H1 (cell line): ENCODE measurements around the gene MMP21. TPM values are rescaled to one million over a fixed set of nuclear protein-coding genes. Genes with fewer than 3 reads are reported as not detected.

Experiments
- CTCF ChIA-PET: fragments of 300-600 bp; sonication (Branson Sonifier 250); formaldehyde crosslinking; loops from one replicate; lab custom pipeline; 2021; ENCODE audit not compliant: partially characterized antibody; lab: Charles Lee
- POLR2A ChIA-PET: fragments of 300-600 bp; sonication (Branson Sonifier 250); formaldehyde crosslinking; loops from one replicate; lab custom pipeline; 2021; ENCODE audit warnings: inconsistent platforms; ENCODE audit not compliant: partially characterized antibody; lab: Charles Lee
- DNase-seq, 2 experiments: peaks; one replicate each; pipeline versions ENCODE4 v3.0.0 to v3.0.0-alpha.2; 2010 to 2022; ENCODE audit warnings: low spot score in 2 of 2, low read depth in 1 of 2, mixed read lengths in 1 of 2
- FAIRE-seq: peaks from 2 replicates; lab custom pipeline; 2011; peaks lifted over from hg19 to GRCh38; lab: Jason Lieb, UNC
- H2AFZ ChIP-seq: 2 replicates; pipeline ENCODE4 v1.8.1; 2012; ENCODE audit warnings: low read length, inconsistent platforms
- H2AK5ac ChIP-seq: 2 replicates; pipeline ENCODE4 v1.6.1; 2013; ENCODE audit warnings: low read depth, low read length
- H2BK120ac ChIP-seq: replicated peaks from 2 replicates; pipeline ENCODE3; 2013; ENCODE audit warnings: low read depth, low read length, inconsistent platforms
- H2BK12ac ChIP-seq: 2 replicates; pipeline ENCODE4 v1.6.1; 2013; ENCODE audit warnings: low read depth, low read length
- H2BK15ac ChIP-seq: 2 replicates; pipeline ENCODE4 v1.6.1; 2013; ENCODE audit warnings: low read length
- H2BK20ac ChIP-seq: 2 replicates; pipeline ENCODE4 v1.6.1; 2013; ENCODE audit warnings: low read length
- H2BK5ac ChIP-seq: 2 replicates; pipeline ENCODE4 v1.6.1; 2013; ENCODE audit warnings: low read depth, low read length
- H3K14ac ChIP-seq: 2 replicates; pipeline ENCODE4 v1.6.1; 2013; ENCODE audit warnings: inconsistent platforms; ENCODE audit not compliant: insufficient read length
- H3K18ac ChIP-seq: 2 replicates; pipeline ENCODE4 v1.6.1; 2013; ENCODE audit warnings: low read length; ENCODE audit errors: extremely low read depth
- H3K23ac ChIP-seq: 2 replicates; pipeline ENCODE4 v1.6.1; 2013; ENCODE audit warnings: inconsistent platforms; ENCODE audit not compliant: insufficient read length
- H3K23me2 ChIP-seq: 2 replicates; pipeline ENCODE4 v1.6.1; 2013; ENCODE audit warnings: low read depth, low read length
- H3K27ac ChIP-seq: 2 replicates; pipeline ENCODE4 v1.6.1; 2011; ENCODE audit warnings: low read depth, low read length, inconsistent platforms
- H3K27me3 ChIP-seq, 4 experiments: replicated peaks in 1 of 4; 1 replicate in 1 of 4; 2 replicates in 3 of 4; pipeline versions ENCODE4 v1.6.1 to v1.8.1; 2011 to 2013; ENCODE audit warnings: low read length in 3 of 4, mild to moderate bottlenecking in 3 of 4, inconsistent platforms in 2 of 4, mixed read lengths in 2 of 4, moderate library complexity in 1 of 4; ENCODE audit not compliant: control insufficient read depth in 3 of 4, insufficient read depth in 3 of 4; ENCODE audit errors: extremely low read depth in 1 of 4
- H3K36me3 ChIP-seq, 4 experiments: 2 replicates each; pipeline versions ENCODE4 v1.6.1 to v1.8.1; 2011 to 2013; ENCODE audit warnings: mild to moderate bottlenecking in 4 of 4, low read length in 3 of 4, moderate library complexity in 2 of 4, control low read depth in 1 of 4, inconsistent platforms in 1 of 4; ENCODE audit not compliant: insufficient read depth in 4 of 4, control insufficient read depth in 2 of 4
- H3K4ac ChIP-seq: replicated peaks from 2 replicates; pipeline ENCODE3; 2013; ENCODE audit warnings: low read length, low read depth, mixed read lengths, inconsistent platforms; ENCODE audit not compliant: insufficient read length
- H3K4me1 ChIP-seq, 4 experiments: replicated peaks in 1 of 4; 1 replicate in 1 of 4; 2 replicates in 3 of 4; pipeline versions ENCODE4 v1.6.1 to v1.8.1; 2011 to 2013; ENCODE audit warnings: low read length in 3 of 4, inconsistent platforms in 2 of 4, mixed read lengths in 1 of 4; ENCODE audit not compliant: insufficient read depth in 4 of 4, control insufficient read depth in 3 of 4
- H3K4me2 ChIP-seq, 2 experiments: 2 replicates each; pipeline versions ENCODE4 v1.6.1 to v1.8.1; 2011 to 2013; ENCODE audit warnings: low read depth in 2 of 2, low read length in 2 of 2, control low read depth in 1 of 2, inconsistent platforms in 1 of 2, mild to moderate bottlenecking in 1 of 2; ENCODE audit not compliant: insufficient read depth in 1 of 2
- H3K4me3 ChIP-seq, 4 experiments: fragments of 200-600, 300-600 bp in 1 of 4; sonication (generic), shearing (Covaris generic), sonication (Bioruptor Twin) in 1 of 4; 2 replicates each; pipeline versions ENCODE4 v1.5.1 to v1.8.1; 2011 to 2016; ENCODE audit warnings: low read length in 4 of 4, low read depth in 3 of 4, control low read depth in 2 of 4, inconsistent platforms in 2 of 4, mild to moderate bottlenecking in 2 of 4, mixed read lengths in 1 of 4, moderate library complexity in 1 of 4; ENCODE audit not compliant: insufficient read depth in 2 of 4; ENCODE audit errors: extremely low read depth in 1 of 4
- H3K56ac ChIP-seq: replicated peaks from 2 replicates; pipeline ENCODE3; 2013; ENCODE audit warnings: low read depth, mild to moderate bottlenecking, mixed read lengths, low read length, inconsistent platforms; ENCODE audit not compliant: insufficient read length
- H3K79me1 ChIP-seq: 2 replicates; pipeline ENCODE4 v1.6.1; 2013; ENCODE audit warnings: low read depth, low read length, control low read depth
- H3K79me2 ChIP-seq, 2 experiments: 2 replicates each; pipeline versions ENCODE4 v1.6.1 to v1.8.1; 2012 to 2013; ENCODE audit warnings: low read length in 2 of 2, mild to moderate bottlenecking in 2 of 2, inconsistent platforms in 1 of 2; ENCODE audit not compliant: insufficient read depth in 2 of 2, control insufficient read depth in 1 of 2
- H3K9ac ChIP-seq, 4 experiments: replicated peaks in 1 of 4; 1 replicate in 1 of 4; 2 replicates in 3 of 4; pipeline versions ENCODE4 v1.6.1 to v1.8.1; 2011 to 2013; ENCODE audit warnings: low read depth in 3 of 4, low read length in 3 of 4, control low read depth in 2 of 4, mild to moderate bottlenecking in 2 of 4, moderate library complexity in 2 of 4, inconsistent platforms in 1 of 4; ENCODE audit errors: extremely low read depth in 1 of 4
- H3K9me3 ChIP-seq, 2 experiments: 2 replicates each; pipeline versions ENCODE4 v1.6.1 to v1.8.1; 2012 to 2013; ENCODE audit warnings: mild to moderate bottlenecking in 2 of 2, moderate library complexity in 2 of 2, control low read depth in 1 of 2, inconsistent platforms in 1 of 2, low read depth in 1 of 2, low read length in 1 of 2, mixed read lengths in 1 of 2; ENCODE audit not compliant: insufficient read depth in 2 of 2
- H4K20me1 ChIP-seq, 2 experiments: replicated peaks in 1 of 2; 2 replicates each; pipeline versions ENCODE3 to v1.8.1; 2011 to 2013; ENCODE audit warnings: inconsistent platforms in 2 of 2, low read length in 2 of 2, mild to moderate bottlenecking in 1 of 2; ENCODE audit not compliant: insufficient read depth in 2 of 2, control insufficient read depth in 1 of 2
- H4K5ac ChIP-seq: 2 replicates; pipeline ENCODE4 v1.6.1; 2013; ENCODE audit warnings: low read length, low read depth, mixed read lengths, inconsistent platforms; ENCODE audit not compliant: insufficient read length
- H4K8ac ChIP-seq: 2 replicates; pipeline ENCODE4 v1.8.0; 2013; ENCODE audit warnings: mild to moderate bottlenecking, moderate library complexity, low read length, inconsistent platforms; ENCODE audit not compliant: insufficient read depth; ENCODE audit errors: extremely low read depth
- H4K91ac ChIP-seq: replicated peaks from 2 replicates; pipeline ENCODE3; 2013; ENCODE audit warnings: low read length, mixed read lengths, inconsistent platforms; ENCODE audit not compliant: insufficient read length
- BCL11A ChIP-seq, 2 experiments: IDR thresholded peaks; one replicate each; pipeline ENCODE4 v1.6.1; 2011; ENCODE audit warnings: low read depth in 2 of 2, low read length in 2 of 2, mild to moderate bottlenecking in 2 of 2
- BRCA1 ChIP-seq: IDR thresholded peaks from 2 replicates; pipeline ENCODE4 v1.6.1; 2012; ENCODE audit warnings: low read depth, low read length, improper control_type of control experiment
- CHD1 ChIP-seq: IDR thresholded peaks from 2 replicates; pipeline ENCODE4 v1.6.1; 2012; ENCODE audit warnings: low read depth, low read length, improper control_type of control experiment
- CHD2 ChIP-seq: IDR thresholded peaks from 2 replicates; pipeline ENCODE4 v1.6.1; 2012; ENCODE audit warnings: low read length, improper control_type of control experiment
- EZH2 ChIP-seq: fragments of 200-600 bp; sonication (generic); IDR thresholded peaks from 2 replicates; pipeline ENCODE4 v1.7.1; 2012; ENCODE audit warnings: low read depth, mild to moderate bottlenecking, moderate library complexity, low read length, inconsistent platforms; ENCODE audit not compliant: severe bottlenecking
- KDM4A ChIP-seq: IDR thresholded peaks from one replicate; pipeline ENCODE4 v1.7.1; 2012; ENCODE audit warnings: low read depth, mild to moderate bottlenecking, moderate library complexity, low read length, inconsistent platforms; ENCODE audit not compliant: severe bottlenecking
- RXRA ChIP-seq: IDR thresholded peaks from 2 replicates; pipeline ENCODE4 v1.6.1; 2011; ENCODE audit warnings: low read depth, mild to moderate bottlenecking, low read length, moderate library complexity; ENCODE audit not compliant: insufficient read depth
- SIX5 ChIP-seq: IDR thresholded peaks from 2 replicates; pipeline ENCODE4 v1.6.1; 2011; ENCODE audit warnings: mild to moderate bottlenecking, low read depth, low read length
- SP4 ChIP-seq: IDR thresholded peaks from 2 replicates; pipeline ENCODE4 v1.6.1; 2012; ENCODE audit warnings: low read length, inconsistent platforms
- WGBS, 2 experiments: shearing (Covaris generic) in 1 of 2; methylation state at CpG; one replicate each; pipeline versions ENCODE4 v1.1.6 to v1.1.7; 2013 to 2015; ENCODE audit warnings: low lambda C conversion rate in 2 of 2, mixed read lengths in 2 of 2, inconsistent platforms in 1 of 2, low coverage in 1 of 2, missing lambda C conversion rate in 1 of 2; ENCODE audit not compliant: insufficient replicate concordance in 2 of 2, insufficient coverage in 1 of 2, insufficient read length in 1 of 2; ENCODE audit errors: extremely low coverage in 1 of 2, missing lambda C conversion rate in 1 of 2; 5-methylcytosine and 5-hydroxymethylcytosine counted together
- polyA plus RNA-seq, 7 experiments: library from polyadenylated mRNA; depleted of rRNA in 3 of 7; stranded (reverse) in 5 of 7; unstranded in 2 of 7; fragments of >200 nt in 5 of 7; fragments of 200-250 nt in 2 of 7; gene quantifications; 1 replicate in 5 of 7; 2 replicates in 1 of 7; 4 replicates in 1 of 7; pipeline versions ENCODE4 v1.2.1 to v1.2.3, GENCODE V29; 2011 to 2013; ENCODE audit warnings: missing spikeins in 2 of 7, mixed read lengths in 2 of 7
- total RNA-seq: library from RNA; stranded (reverse); fragmentation: NEBNext Ultra II Directional; extraction: Animal tissue kit (Norgen Biotek cat#: 25700); gene quantifications from 2 replicates; pipeline ENCODE4 v1.2.1, GENCODE V29; 2021
- TF ChIP-seq, protein P1 (sequence below), 3 experiments: IDR thresholded peaks; 1 replicate in 2 of 3; 2 replicates in 1 of 3; pipeline versions ENCODE4 v1.5.1 to v1.6.1; 2011; ENCODE audit warnings: low read length in 3 of 3, mild to moderate bottlenecking in 3 of 3, inconsistent platforms in 2 of 3, low read depth in 1 of 3, moderate library complexity in 1 of 3; ENCODE audit not compliant: insufficient read depth in 1 of 3; ENCODE audit errors: control extremely low read depth in 1 of 3
- TF ChIP-seq, protein P2 (sequence below): IDR thresholded peaks from 2 replicates; pipeline ENCODE4 v1.6.1; 2012; ENCODE audit warnings: low read length, inconsistent platforms

Gene MMP21
- total and polyA plus RNA-seq, 2 of the 8 experiments (the other 6 are each of a cell fraction or from before 2014, with no cell fraction given) = not detected

DNA sequence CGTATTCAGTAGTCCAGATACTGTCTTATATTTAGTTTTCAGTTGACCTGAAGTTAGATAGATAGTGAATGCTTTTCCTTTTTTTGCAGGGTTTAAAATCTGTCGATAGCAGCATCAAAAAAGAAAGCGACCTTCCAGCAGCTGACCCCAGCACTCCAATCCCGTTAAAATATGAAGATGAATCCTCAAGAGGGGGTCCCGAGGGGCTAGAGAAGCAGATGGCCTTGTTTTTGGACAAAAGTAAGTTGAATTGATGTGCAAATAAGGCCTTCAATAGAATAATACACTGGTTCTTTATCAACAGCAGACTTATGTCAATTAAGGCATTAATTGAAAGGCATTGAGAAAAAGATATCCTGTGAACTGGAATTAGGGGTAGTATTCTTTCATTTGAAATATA is 37.4 kb downstream of the MMP21 start:
- no peaks in the 10 kb centered on the region for H3K79me2 ChIP-seq
- no peak overlapping the region for H3K14ac ChIP-seq
- H3K18ac ChIP-seq = no peak overlapping the region
- no peaks in the 10 kb centered on the region for H3K9me3 ChIP-seq
- FAIRE-seq (no peak), DNase-seq (no peak)
- no peak overlapping the region for H2BK120ac ChIP-seq
- no peaks in the 10 kb centered on the region for H3K23me2 ChIP-seq
- CTCF ChIA-PET = no interaction called here
- H3K56ac ChIP-seq = no peak overlapping the region
- 90% methylated on average over 5 of the region's 5 CpGs; no CpG with 5 or more reads in 1 of the 2 experiments for WGBS, 2 experiments
- H3K9ac ChIP-seq = no peak overlapping the region
- H2BK15ac ChIP-seq = no peak overlapping the region
- H3K4ac ChIP-seq = no peak overlapping the region
- H4K8ac ChIP-seq = no peak overlapping the region
- no peak overlapping the region for H4K5ac ChIP-seq
- no peak overlapping the region for H3K4me2 ChIP-seq
- no peak overlapping the region for H2AFZ ChIP-seq
- H4K91ac ChIP-seq = no peak overlapping the region
- H3K27me3 ChIP-seq = no peaks in the 10 kb centered on the region
- no peaks in the 10 kb centered on the region for H3K79me1 ChIP-seq
- no peaks in the 10 kb centered on the region for H3K4me1 ChIP-seq
- H2BK5ac ChIP-seq = no peak overlapping the region
- no peak overlapping the region for H3K4me3 ChIP-seq
- H2BK20ac ChIP-seq = no peak overlapping the region
- no peak overlapping the region for H2AK5ac ChIP-seq
- no peak overlapping the region for H3K23ac ChIP-seq
- H3K27ac ChIP-seq = no peak overlapping the region
- peaks cover 0 to 6% of the 10 kb centered on the region in 2 experiments for H4K20me1 ChIP-seq
- no peak overlapping the region for H2BK12ac ChIP-seq
- H3K36me3 ChIP-seq = peaks cover 25 to 94% (median 78%) of the 10 kb centered on the region in 4 experiments
- POLR2A ChIA-PET = no interaction called here
- no peak for TF ChIP-seq SIX5
- no peak for TF ChIP-seq CHD2
- TF ChIP-seq CHD1 = no peak
- TF ChIP-seq RXRA = no peak
- no peak for TF ChIP-seq BRCA1
- TF ChIP-seq, protein P1, sequence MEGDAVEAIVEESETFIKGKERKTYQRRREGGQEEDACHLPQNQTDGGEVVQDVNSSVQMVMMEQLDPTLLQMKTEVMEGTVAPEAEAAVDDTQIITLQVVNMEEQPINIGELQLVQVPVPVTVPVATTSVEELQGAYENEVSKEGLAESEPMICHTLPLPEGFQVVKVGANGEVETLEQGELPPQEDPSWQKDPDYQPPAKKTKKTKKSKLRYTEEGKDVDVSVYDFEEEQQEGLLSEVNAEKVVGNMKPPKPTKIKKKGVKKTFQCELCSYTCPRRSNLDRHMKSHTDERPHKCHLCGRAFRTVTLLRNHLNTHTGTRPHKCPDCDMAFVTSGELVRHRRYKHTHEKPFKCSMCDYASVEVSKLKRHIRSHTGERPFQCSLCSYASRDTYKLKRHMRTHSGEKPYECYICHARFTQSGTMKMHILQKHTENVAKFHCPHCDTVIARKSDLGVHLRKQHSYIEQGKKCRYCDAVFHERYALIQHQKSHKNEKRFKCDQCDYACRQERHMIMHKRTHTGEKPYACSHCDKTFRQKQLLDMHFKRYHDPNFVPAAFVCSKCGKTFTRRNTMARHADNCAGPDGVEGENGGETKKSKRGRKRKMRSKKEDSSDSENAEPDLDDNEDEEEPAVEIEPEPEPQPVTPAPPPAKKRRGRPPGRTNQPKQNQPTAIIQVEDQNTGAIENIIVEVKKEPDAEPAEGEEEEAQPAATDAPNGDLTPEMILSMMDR (IDR thresholded peaks at IDR 0.05; ENCODE audit: control extremely low read depth in 1 of 3, insufficient read depth in 1 of 3, low read depth in 1 of 3, low read length in 3 of 3) = no peak
- TF ChIP-seq, protein P2, sequence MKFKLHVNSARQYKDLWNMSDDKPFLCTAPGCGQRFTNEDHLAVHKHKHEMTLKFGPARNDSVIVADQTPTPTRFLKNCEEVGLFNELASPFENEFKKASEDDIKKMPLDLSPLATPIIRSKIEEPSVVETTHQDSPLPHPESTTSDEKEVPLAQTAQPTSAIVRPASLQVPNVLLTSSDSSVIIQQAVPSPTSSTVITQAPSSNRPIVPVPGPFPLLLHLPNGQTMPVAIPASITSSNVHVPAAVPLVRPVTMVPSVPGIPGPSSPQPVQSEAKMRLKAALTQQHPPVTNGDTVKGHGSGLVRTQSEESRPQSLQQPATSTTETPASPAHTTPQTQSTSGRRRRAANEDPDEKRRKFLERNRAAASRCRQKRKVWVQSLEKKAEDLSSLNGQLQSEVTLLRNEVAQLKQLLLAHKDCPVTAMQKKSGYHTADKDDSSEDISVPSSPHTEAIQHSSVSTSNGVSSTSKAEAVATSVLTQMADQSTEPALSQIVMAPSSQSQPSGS = no peak
- no peak for TF ChIP-seq SP4
- TF ChIP-seq EZH2 = no peak
- no peak for TF ChIP-seq KDM4A
- no peak for TF ChIP-seq BCL11A (IDR thresholded peaks at IDR 0.05; ENCODE audit: low read depth in 2 of 2, low read length in 2 of 2)
